BE2C (cell line): ENCODE data around the gene EFEMP1.

ENCODE experiments used
- DNase-seq: peaks from one replicate; pipeline ENCODE4 v3.0.0-alpha.2; 2020
- H3K27me3 ChIP-seq: fragments of 250-450 bp; sonication (Bioruptor Pico); 2 replicates; pipeline ENCODE4 v1.5.1; 2020; ENCODE audit warnings: mild to moderate bottlenecking
- H3K36me3 ChIP-seq: fragments of 250-450 bp; sonication (Bioruptor Pico); 2 replicates; pipeline ENCODE4 v1.5.1; 2020; ENCODE audit warnings: mild to moderate bottlenecking
- H3K4me1 ChIP-seq: fragments of 250-450 bp; sonication (Bioruptor Pico); 2 replicates; pipeline ENCODE4 v1.5.1; 2020
- H3K4me3 ChIP-seq: 2 replicates; pipeline ENCODE4 v1.5.1; 2011; ENCODE audit warnings: low read depth, low read length
- H3K9me3 ChIP-seq: fragments of 250-450 bp; sonication (Bioruptor Pico); 2 replicates; pipeline ENCODE4 v1.5.1; 2020
- CTCF ChIP-seq: IDR thresholded peaks from 2 replicates; pipeline ENCODE4 v1.5.1; 2012; ENCODE audit warnings: mild to moderate bottlenecking, low read depth, low read length

EFEMP1 gene

DNA sequence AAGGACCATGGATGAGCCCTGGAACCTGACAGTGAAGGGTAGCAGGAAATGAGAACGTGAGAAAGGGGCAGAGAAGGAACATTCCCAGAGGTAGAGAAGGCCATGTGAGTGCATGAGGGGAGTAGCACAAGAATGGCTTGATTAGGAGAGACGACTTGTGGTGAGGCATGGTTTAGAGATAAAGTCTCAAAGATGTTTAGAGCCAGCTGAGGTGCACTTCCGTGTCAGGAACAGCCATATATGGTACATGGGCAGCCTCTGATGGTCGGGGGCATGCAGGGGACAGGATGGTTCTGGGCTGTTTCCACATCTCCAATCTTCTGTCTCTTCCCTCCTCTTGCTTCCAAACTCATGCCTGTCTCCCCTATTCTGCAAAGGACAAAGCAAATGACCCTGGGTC, 28.8 kb upstream of the EFEMP1 start:
- TF ChIP-seq CTCF = no peak

DNA sequence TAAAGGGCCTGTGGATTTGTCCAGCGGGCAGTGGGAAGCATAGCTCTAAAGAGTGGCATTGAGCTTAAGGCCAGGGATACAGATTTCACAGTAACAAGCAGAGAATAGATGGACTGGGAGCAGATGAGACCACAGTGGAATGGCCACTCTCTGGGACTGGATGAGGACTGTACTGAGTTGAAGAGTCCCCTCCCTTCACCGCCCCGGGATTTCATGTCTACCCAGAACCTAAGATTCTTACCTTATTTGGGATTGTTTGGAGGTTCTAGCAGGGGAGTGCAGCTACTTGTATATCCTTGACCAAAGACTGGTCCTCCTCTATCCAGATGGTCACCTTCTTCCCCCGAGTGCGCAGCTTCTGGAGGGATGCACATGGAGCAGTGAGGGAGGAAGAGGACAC, 28.0 kb upstream of the EFEMP1 start:
- Histone ChIP-seq H3K4me1 (no peaks in the 10 kb centered on the region), H3K27me3 (no peaks in the 10 kb centered on the region), H3K36me3 (no peaks in the 10 kb centered on the region), H3K9me3 (no peaks in the 10 kb centered on the region), H3K4me3 (no peak overlapping the region)
- no peak for DNase-seq
- no peak for TF ChIP-seq CTCF

More for the DNA sequence above, 28.8 kb upstream of the EFEMP1 start:
- H3K4me3 ChIP-seq = no peak overlapping the region
- H3K36me3 ChIP-seq = no peaks in the 10 kb centered on the region
- no peaks in the 10 kb centered on the region for H3K27me3 ChIP-seq
- H3K4me1 ChIP-seq = no peaks in the 10 kb centered on the region
- DNase-seq = no peak
- H3K9me3 ChIP-seq = no peaks in the 10 kb centered on the region

DNA sequence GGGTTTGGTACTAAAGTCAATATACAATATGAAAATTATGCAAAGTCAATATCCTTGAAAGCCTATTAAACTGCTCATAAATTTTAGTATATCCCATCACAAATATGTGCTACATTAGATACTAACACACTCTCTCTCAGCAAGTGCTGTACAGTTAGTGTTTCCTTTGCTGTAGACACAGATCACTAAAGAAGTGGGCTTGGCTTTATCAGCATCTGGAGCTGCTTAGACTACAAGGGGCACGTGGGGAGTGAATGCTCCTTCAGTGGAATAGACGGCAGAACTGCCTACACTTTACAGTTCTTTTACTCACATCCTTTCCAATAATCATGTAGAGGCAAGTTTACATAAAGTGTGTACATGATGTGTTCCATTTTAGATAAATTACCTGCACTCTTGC, 26.0 kb upstream of the EFEMP1 start:
- Histone ChIP-seq H3K27me3 (no peaks in the 10 kb centered on the region), H3K9me3 (no peaks in the 10 kb centered on the region), H3K36me3 (no peaks in the 10 kb centered on the region), H3K4me1 (no peaks in the 10 kb centered on the region), H3K4me3 (no peak overlapping the region)
- TF ChIP-seq CTCF = no peak
- no peak for DNase-seq

DNA sequence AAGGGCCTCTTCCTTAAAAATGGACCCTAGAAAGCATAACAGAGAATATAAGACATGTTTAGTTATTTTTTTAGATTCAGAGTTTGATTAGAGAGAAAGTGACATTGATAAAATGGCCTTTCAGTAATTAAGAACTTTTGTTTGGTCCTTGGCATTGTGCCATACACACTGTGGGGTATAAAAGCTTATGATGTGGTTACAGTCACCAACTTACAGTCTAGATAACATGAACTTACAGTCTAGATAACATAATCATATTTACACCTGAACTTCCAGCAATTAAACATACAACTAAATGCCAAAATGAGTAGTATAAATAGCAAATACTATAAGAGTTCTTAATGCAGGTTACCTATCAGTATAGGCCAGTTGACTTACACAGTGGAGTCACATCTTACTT, 25.6 kb upstream of the EFEMP1 start:
- no peaks in the 10 kb centered on the region for H3K9me3 ChIP-seq
- no peaks in the 10 kb centered on the region for H3K27me3 ChIP-seq
- no peaks in the 10 kb centered on the region for H3K36me3 ChIP-seq
- TF ChIP-seq CTCF = no peak
- no peaks in the 10 kb centered on the region for H3K4me1 ChIP-seq
- DNase-seq = no peak
- H3K4me3 ChIP-seq = no peak overlapping the region

GRCh38 chr2:55948176-55948923, 24.8 kb upstream of the EFEMP1 start:
- no peaks in the 10 kb centered on the region for H3K9me3 ChIP-seq
- H3K4me3 ChIP-seq = no peak overlapping the region
- no peak for TF ChIP-seq CTCF
- no peaks in the 10 kb centered on the region for H3K36me3 ChIP-seq
- DNase-seq = no peak
- no peaks in the 10 kb centered on the region for H3K4me1 ChIP-seq
- H3K27me3 ChIP-seq = no peaks in the 10 kb centered on the region

GRCh38 chr2:55947752-55948151, 24.2 kb upstream of the EFEMP1 start:
- Histone ChIP-seq H3K9me3 (no peaks in the 10 kb centered on the region), H3K36me3 (no peaks in the 10 kb centered on the region), H3K27me3 (no peaks in the 10 kb centered on the region), H3K4me1 (no peaks in the 10 kb centered on the region), H3K4me3 (no peak overlapping the region)
- no peak for DNase-seq
- no peak for TF ChIP-seq CTCF
